ENCODE results near the gene LRRD1. TPM values are rescaled to one million over a fixed set of nuclear protein-coding genes. Genes with fewer than 3 reads are reported as not detected.

Gene LRRD1
- total and polyA plus RNA-seq, 10 of the 15 experiments (the other 5 are each of a cell fraction or from before 2014, with no cell fraction given): 0.04 to 0.06 TPM; not detected in 8

- TF ChIP-seq CBX3 (IDR thresholded peaks at IDR 0.05; ENCODE audit: borderline replicate concordance, low read depth): no peak
- TF ChIP-seq JUND (IDR thresholded peaks at IDR 0.05; ENCODE audit: low read depth, low read length): no peak
- no peak for TF ChIP-seq WRNIP1 (IDR thresholded peaks at IDR 0.05; ENCODE audit: borderline replicate concordance, low read depth, low read length)
Measured at GRCh38 chr7:92161271-92161670, 17.7 kb downstream of the LRRD1 start (continued).

GRCh38 chr7:92158660-92159575, 20.0 kb downstream of the LRRD1 start:
- DNase-seq (ENCODE audit: low read depth, low spot score) (no peak), ATAC-seq (peak; percentile 89), FAIRE-seq (no peak)
- Histone ChIP-seq H3K27ac (ENCODE audit: control insufficient read depth, insufficient read depth) (no peak overlapping the region), H3K4me2 (ENCODE audit: control insufficient read depth, insufficient read depth) (no peak overlapping the region), H3K27me3 (replicated peaks in 1 of 2; ENCODE audit: control insufficient read depth in 2 of 2, insufficient read depth in 2 of 2, low read length in 1 of 2) (peaks cover 0 to 5% of the 10 kb centered on the region in 2 experiments; a peak in 1 of 4 replicates), H4K20me1 (ENCODE audit: control insufficient read depth, insufficient read depth) (no peaks in the 10 kb centered on the region), H3K36me3 (ENCODE audit: control insufficient read depth in 2 of 2, insufficient read depth in 2 of 2, low read length in 1 of 2) (no peaks in the 10 kb centered on the region), H2AFZ (ENCODE audit: control insufficient read depth, low read depth, low read length) (no peak overlapping the region; the same call in 1 of the 2 replicates), H3K9me3 (replicated peaks; ENCODE audit: control insufficient read depth, insufficient read depth, low read length) (no peaks in the 10 kb centered on the region), H3K4me1 (ENCODE audit: control insufficient read depth, insufficient read depth, low read length) (no peaks in the 10 kb centered on the region), H3K79me2 (ENCODE audit: control insufficient read depth, insufficient read depth, low read length) (no peaks in the 10 kb centered on the region), H3K9ac (ENCODE audit: control insufficient read depth, insufficient read depth, low read length) (no peak overlapping the region), H3K4me3 (no peak overlapping the region)
- ChIA-PET POLR2A (no interaction called here), CTCF (no interaction called here), RAD21 (ENCODE audit: unreplicated experiment) (no interaction called here), SMC1A (ENCODE audit: uncharacterized antibody, unreplicated experiment) (interaction anchor here (1.2 kb wide), 1 partner anchor 8 kb away, joined by 3 read pairs; no protein-coding TSS in a partner anchor)
- in situ Hi-C loops (cut with MboI) (no loop called here), intact Hi-C loops (cut with micrococcal nuclease; ENCODE audit: unreplicated experiment) (no loop called here)
- WGBS (ENCODE audit: insufficient coverage, insufficient replicate concordance, low lambda C conversion rate, missing lambda C conversion rate): 50% methylated on average over 3 of the region's 3 CpGs
- TF ChIP-seq JUNB (IDR thresholded peaks at IDR 0.05) (peak; percentile 34; the same call in 1 of the 2 replicates), NRF1 (conservative IDR thresholded peaks at IDR 0.05; ENCODE audit: low read depth, low read length) (no peak)
- no TSS peak for BruUV-seq (replicated peaks)

Measured in GM12878 (cell line).